WTC11 (cell line): Measurements from ENCODE around the gene CRABP2. TPM values are rescaled to one million over a fixed set of nuclear protein-coding genes. Genes with fewer than 3 reads are reported as not detected.

Source experiments
- ATAC-seq: fragments of 200-7000 bp; cut with Tn5 transposase; 2 replicates; pipeline ENCODE4 v1.10.0; 2021; ENCODE audit warnings: mild to moderate bottlenecking, moderate library complexity
- CTCF ChIA-PET: fragments of 300-600 bp; sonication (Branson Sonifier 250); formaldehyde crosslinking; loops from one replicate; lab custom pipeline; 2021; ENCODE audit warnings: antibody characterized with exemption; lab: Charles Lee
- POLR2A ChIA-PET: fragments of 350-600 bp; sonication (Branson Sonifier 250); formaldehyde crosslinking; loops from one replicate; lab custom pipeline; 2021; ENCODE audit warnings: antibody characterized with exemption; lab: Charles Lee
- DNase-seq: peaks from one replicate; pipeline ENCODE4 v3.0.0; 2021; ENCODE audit warnings: low spot score
- H3K27ac Mint-ChIP-seq: 2 replicates; pipeline ENCODE4 v1.8.0; 2021; ENCODE audit warnings: mixed read lengths
- H3K27me3 Mint-ChIP-seq: 2 replicates; pipeline ENCODE4 v1.8.0; 2021; ENCODE audit warnings: low read depth, mild to moderate bottlenecking, moderate library complexity, mixed read lengths
- H3K36me3 Mint-ChIP-seq: 2 replicates; pipeline ENCODE4 v1.8.0; 2021; ENCODE audit warnings: mixed read lengths
- H3K4me1 Mint-ChIP-seq: 2 replicates; pipeline ENCODE4 v1.8.0; 2022; ENCODE audit warnings: mixed read lengths
- H3K4me3 Mint-ChIP-seq: 2 replicates; pipeline ENCODE4 v1.8.0; 2021; ENCODE audit warnings: mild to moderate bottlenecking, moderate library complexity, mixed read lengths
- H3K9me3 Mint-ChIP-seq: 2 replicates; pipeline ENCODE4 v1.8.0; 2021; ENCODE audit warnings: mixed read lengths
- EMX1 ChIP-seq: fragments of 250-450 bp; sonication (Bioruptor Pico); IDR thresholded peaks from 2 replicates; pipeline ENCODE4 v1.8.0; 2021; ENCODE audit warnings: mild to moderate bottlenecking
- ZBTB21 ChIP-seq: sonication (generic); formaldehyde crosslinking; IDR thresholded peaks from 2 replicates; pipeline ENCODE4 v1.8.1; 2023; ENCODE audit warnings: mild to moderate bottlenecking, missing genetic modification reagents, borderline replicate concordance
- ZNF423 ChIP-seq: fragments of 250-450 bp; sonication (Bioruptor Pico); IDR thresholded peaks from 2 replicates; pipeline ENCODE4 v2.1.2; 2022; ENCODE audit warnings: mild to moderate bottlenecking, moderate library complexity
- total RNA-seq: library from RNA; stranded (reverse); gene quantifications from 3 replicates; pipeline ENCODE4 v1.2.3, GENCODE V29; 2021
- TF ChIP-seq, protein P1 (sequence below): sonication (generic); formaldehyde crosslinking; IDR thresholded peaks from 2 replicates; pipeline ENCODE4 v1.8.1; 2023; ENCODE audit warnings: mild to moderate bottlenecking, missing genetic modification reagents, borderline replicate concordance
- TF ChIP-seq, protein P2 (sequence below): sonication (generic); formaldehyde crosslinking; IDR thresholded peaks from 2 replicates; pipeline ENCODE4 v1.8.1; 2022; ENCODE audit warnings: mild to moderate bottlenecking, missing genetic modification reagents, moderate library complexity, borderline replicate concordance
- TF ChIP-seq, protein P3 (sequence below): fragments of 250-450 bp; sonication (Bioruptor Pico); IDR thresholded peaks from 2 replicates; pipeline ENCODE4 v1.8.0; 2021; ENCODE audit warnings: mild to moderate bottlenecking
- TF ChIP-seq, protein P4 (sequence below): fragments of 250-450 bp; sonication (Bioruptor Pico); IDR thresholded peaks from 2 replicates; pipeline ENCODE4 v2.1.2; 2022; ENCODE audit warnings: mild to moderate bottlenecking, moderate library complexity
- TF ChIP-seq, protein P5 (sequence below): fragments of 250-450 bp; sonication (Bioruptor Pico); IDR thresholded peaks from 2 replicates; pipeline ENCODE4 v1.9.0; 2021; ENCODE audit warnings: mild to moderate bottlenecking
- TF ChIP-seq, protein P6 (sequence below): sonication (generic); formaldehyde crosslinking; IDR thresholded peaks from 2 replicates; pipeline ENCODE4 v1.8.1; 2022; ENCODE audit warnings: mild to moderate bottlenecking, moderate library complexity, missing genetic modification reagents
- TF ChIP-seq, protein P7 (sequence below): sonication (generic); formaldehyde crosslinking; IDR thresholded peaks from 2 replicates; pipeline ENCODE4 v1.8.1; 2023; ENCODE audit warnings: mild to moderate bottlenecking, missing genetic modification reagents, moderate library complexity

Gene CRABP2
- total RNA-seq, 1 experiment from 2014 or later = 135 TPM

DNA sequence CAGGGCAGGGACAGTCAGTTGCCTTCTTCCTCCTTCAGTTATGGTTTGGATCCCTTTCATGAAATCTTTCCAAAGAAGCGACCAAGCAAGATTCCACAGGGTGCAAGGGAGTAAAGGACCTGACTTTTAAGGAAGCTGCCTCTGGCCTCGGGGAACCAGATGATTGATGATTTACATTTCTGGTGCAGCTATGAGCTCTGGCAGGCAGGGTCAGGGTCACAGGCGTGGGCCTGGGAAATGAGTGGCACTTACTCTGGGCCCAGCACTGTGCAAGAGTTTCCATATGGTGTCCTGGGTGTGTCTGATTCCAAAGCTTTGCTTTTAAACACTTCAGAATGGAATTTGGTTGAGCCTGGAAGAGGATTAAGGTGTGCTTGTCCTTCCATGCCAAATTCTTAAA, 7.2 kb upstream of the CRABP2 start:
- TF ChIP-seq EMX1 (CRISPR knock-in tag) (no peak), ZBTB21 (CRISPR knock-in tag) (no peak), ZNF423 (CRISPR knock-in tag) (no peak)
- TF ChIP-seq, protein P1, sequence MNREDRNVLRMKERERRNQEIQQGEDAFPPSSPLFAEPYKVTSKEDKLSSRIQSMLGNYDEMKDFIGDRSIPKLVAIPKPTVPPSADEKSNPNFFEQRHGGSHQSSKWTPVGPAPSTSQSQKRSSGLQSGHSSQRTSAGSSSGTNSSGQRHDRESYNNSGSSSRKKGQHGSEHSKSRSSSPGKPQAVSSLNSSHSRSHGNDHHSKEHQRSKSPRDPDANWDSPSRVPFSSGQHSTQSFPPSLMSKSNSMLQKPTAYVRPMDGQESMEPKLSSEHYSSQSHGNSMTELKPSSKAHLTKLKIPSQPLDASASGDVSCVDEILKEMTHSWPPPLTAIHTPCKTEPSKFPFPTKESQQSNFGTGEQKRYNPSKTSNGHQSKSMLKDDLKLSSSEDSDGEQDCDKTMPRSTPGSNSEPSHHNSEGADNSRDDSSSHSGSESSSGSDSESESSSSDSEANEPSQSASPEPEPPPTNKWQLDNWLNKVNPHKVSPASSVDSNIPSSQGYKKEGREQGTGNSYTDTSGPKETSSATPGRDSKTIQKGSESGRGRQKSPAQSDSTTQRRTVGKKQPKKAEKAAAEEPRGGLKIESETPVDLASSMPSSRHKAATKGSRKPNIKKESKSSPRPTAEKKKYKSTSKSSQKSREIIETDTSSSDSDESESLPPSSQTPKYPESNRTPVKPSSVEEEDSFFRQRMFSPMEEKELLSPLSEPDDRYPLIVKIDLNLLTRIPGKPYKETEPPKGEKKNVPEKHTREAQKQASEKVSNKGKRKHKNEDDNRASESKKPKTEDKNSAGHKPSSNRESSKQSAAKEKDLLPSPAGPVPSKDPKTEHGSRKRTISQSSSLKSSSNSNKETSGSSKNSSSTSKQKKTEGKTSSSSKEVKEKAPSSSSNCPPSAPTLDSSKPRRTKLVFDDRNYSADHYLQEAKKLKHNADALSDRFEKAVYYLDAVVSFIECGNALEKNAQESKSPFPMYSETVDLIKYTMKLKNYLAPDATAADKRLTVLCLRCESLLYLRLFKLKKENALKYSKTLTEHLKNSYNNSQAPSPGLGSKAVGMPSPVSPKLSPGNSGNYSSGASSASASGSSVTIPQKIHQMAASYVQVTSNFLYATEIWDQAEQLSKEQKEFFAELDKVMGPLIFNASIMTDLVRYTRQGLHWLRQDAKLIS (CRISPR knock-in tag) = no peak
- TF ChIP-seq, protein P2, sequence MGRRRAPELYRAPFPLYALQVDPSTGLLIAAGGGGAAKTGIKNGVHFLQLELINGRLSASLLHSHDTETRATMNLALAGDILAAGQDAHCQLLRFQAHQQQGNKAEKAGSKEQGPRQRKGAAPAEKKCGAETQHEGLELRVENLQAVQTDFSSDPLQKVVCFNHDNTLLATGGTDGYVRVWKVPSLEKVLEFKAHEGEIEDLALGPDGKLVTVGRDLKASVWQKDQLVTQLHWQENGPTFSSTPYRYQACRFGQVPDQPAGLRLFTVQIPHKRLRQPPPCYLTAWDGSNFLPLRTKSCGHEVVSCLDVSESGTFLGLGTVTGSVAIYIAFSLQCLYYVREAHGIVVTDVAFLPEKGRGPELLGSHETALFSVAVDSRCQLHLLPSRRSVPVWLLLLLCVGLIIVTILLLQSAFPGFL (CRISPR knock-in tag) = no peak
- TF ChIP-seq, protein P3, sequence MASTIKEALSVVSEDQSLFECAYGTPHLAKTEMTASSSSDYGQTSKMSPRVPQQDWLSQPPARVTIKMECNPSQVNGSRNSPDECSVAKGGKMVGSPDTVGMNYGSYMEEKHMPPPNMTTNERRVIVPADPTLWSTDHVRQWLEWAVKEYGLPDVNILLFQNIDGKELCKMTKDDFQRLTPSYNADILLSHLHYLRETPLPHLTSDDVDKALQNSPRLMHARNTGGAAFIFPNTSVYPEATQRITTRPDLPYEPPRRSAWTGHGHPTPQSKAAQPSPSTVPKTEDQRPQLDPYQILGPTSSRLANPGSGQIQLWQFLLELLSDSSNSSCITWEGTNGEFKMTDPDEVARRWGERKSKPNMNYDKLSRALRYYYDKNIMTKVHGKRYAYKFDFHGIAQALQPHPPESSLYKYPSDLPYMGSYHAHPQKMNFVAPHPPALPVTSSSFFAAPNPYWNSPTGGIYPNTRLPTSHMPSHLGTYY = no peak
- TF ChIP-seq, protein P4, sequence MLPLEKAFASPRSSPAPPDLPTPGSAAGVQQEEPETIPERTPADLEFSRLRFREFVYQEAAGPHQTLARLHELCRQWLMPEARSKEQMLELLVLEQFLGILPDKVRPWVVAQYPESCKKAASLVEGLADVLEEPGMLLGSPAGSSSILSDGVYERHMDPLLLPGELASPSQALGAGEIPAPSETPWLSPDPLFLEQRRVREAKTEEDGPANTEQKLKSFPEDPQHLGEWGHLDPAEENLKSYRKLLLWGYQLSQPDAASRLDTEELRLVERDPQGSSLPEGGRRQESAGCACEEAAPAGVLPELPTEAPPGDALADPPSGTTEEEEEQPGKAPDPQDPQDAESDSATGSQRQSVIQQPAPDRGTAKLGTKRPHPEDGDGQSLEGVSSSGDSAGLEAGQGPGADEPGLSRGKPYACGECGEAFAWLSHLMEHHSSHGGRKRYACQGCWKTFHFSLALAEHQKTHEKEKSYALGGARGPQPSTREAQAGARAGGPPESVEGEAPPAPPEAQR (CRISPR knock-in tag) = no peak
- TF ChIP-seq, protein P5, sequence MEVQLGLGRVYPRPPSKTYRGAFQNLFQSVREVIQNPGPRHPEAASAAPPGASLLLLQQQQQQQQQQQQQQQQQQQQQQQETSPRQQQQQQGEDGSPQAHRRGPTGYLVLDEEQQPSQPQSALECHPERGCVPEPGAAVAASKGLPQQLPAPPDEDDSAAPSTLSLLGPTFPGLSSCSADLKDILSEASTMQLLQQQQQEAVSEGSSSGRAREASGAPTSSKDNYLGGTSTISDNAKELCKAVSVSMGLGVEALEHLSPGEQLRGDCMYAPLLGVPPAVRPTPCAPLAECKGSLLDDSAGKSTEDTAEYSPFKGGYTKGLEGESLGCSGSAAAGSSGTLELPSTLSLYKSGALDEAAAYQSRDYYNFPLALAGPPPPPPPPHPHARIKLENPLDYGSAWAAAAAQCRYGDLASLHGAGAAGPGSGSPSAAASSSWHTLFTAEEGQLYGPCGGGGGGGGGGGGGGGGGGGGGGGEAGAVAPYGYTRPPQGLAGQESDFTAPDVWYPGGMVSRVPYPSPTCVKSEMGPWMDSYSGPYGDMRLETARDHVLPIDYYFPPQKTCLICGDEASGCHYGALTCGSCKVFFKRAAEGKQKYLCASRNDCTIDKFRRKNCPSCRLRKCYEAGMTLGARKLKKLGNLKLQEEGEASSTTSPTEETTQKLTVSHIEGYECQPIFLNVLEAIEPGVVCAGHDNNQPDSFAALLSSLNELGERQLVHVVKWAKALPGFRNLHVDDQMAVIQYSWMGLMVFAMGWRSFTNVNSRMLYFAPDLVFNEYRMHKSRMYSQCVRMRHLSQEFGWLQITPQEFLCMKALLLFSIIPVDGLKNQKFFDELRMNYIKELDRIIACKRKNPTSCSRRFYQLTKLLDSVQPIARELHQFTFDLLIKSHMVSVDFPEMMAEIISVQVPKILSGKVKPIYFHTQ (CRISPR knock-in tag) = no peak
- TF ChIP-seq, protein P6, sequence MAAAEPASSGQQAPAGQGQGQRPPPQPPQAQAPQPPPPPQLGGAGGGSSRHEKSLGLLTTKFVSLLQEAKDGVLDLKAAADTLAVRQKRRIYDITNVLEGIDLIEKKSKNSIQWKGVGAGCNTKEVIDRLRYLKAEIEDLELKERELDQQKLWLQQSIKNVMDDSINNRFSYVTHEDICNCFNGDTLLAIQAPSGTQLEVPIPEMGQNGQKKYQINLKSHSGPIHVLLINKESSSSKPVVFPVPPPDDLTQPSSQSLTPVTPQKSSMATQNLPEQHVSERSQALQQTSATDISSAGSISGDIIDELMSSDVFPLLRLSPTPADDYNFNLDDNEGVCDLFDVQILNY (CRISPR knock-in tag) = no peak
- TF ChIP-seq, protein P7, sequence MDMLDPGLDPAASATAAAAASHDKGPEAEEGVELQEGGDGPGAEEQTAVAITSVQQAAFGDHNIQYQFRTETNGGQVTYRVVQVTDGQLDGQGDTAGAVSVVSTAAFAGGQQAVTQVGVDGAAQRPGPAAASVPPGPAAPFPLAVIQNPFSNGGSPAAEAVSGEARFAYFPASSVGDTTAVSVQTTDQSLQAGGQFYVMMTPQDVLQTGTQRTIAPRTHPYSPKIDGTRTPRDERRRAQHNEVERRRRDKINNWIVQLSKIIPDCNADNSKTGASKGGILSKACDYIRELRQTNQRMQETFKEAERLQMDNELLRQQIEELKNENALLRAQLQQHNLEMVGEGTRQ (CRISPR knock-in tag) = no peak
- no peak for DNase-seq
- Mint-ChIP-seq H3K9me3 (no peaks in the 10 kb centered on the region), H3K27ac (no peak overlapping the region), H3K4me1 (peaks cover 55% of the 10 kb centered on the region), H3K36me3 (peaks cover 4% of the 10 kb centered on the region), H3K27me3 (no peaks in the 10 kb centered on the region; the same call in 1 of the 2 replicates), H3K4me3 (no peak overlapping the region)
- ChIA-PET CTCF (interaction anchor here (1.8 to 25.2 kb wide), 3 partner anchors 15 to 56 kb away, joined by 5 to 1553 read pairs (median 360); partner anchors contain the start of genes ISG20L2 and METTL25B), POLR2A (no interaction called here)
- ATAC-seq = no peak
